ENCODE measurements around the gene PRKN.
"Not testable (repeated sequence)": the region's sequence is repeated elsewhere in the genome, so short reads cannot be mapped to it uniquely, and the experiment has no call there.

PRKN gene

GRCh38 chr6:161876231-161876630 lies 851.3 kb downstream of the PRKN start:
- H3K27ac ChIP-seq, result no peak overlapping the region
- TF ChIP-seq ZFX (IDR thresholded peaks at IDR 0.05), result no peak
- TF ChIP-seq, protein P1, sequence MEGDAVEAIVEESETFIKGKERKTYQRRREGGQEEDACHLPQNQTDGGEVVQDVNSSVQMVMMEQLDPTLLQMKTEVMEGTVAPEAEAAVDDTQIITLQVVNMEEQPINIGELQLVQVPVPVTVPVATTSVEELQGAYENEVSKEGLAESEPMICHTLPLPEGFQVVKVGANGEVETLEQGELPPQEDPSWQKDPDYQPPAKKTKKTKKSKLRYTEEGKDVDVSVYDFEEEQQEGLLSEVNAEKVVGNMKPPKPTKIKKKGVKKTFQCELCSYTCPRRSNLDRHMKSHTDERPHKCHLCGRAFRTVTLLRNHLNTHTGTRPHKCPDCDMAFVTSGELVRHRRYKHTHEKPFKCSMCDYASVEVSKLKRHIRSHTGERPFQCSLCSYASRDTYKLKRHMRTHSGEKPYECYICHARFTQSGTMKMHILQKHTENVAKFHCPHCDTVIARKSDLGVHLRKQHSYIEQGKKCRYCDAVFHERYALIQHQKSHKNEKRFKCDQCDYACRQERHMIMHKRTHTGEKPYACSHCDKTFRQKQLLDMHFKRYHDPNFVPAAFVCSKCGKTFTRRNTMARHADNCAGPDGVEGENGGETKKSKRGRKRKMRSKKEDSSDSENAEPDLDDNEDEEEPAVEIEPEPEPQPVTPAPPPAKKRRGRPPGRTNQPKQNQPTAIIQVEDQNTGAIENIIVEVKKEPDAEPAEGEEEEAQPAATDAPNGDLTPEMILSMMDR (conservative IDR thresholded peaks at IDR 0.05), result no peak

- TF ChIP-seq, protein P1 (conservative IDR thresholded peaks at IDR 0.05), result no peak
- TF ChIP-seq ZFX (IDR thresholded peaks at IDR 0.05), result no peak
- H3K27ac ChIP-seq, result no peak overlapping the region
Measured at GRCh38 chr6:161870236-161870901, 857.2 kb downstream of the PRKN start.

GRCh38 chr6:161869491-161869890 lies 858.1 kb downstream of the PRKN start:
- H3K27ac ChIP-seq, result no peak overlapping the region
- no peak for TF ChIP-seq ZFX (IDR thresholded peaks at IDR 0.05)
- TF ChIP-seq, protein P1 (conservative IDR thresholded peaks at IDR 0.05), result no peak

GRCh38 chr6:161866570-161866969 lies 861.0 kb downstream of the PRKN start:
- no peak for TF ChIP-seq ZFX (IDR thresholded peaks at IDR 0.05)
- TF ChIP-seq, protein P1 (conservative IDR thresholded peaks at IDR 0.05), result no peak
- no peak overlapping the region for H3K27ac ChIP-seq

DNA sequence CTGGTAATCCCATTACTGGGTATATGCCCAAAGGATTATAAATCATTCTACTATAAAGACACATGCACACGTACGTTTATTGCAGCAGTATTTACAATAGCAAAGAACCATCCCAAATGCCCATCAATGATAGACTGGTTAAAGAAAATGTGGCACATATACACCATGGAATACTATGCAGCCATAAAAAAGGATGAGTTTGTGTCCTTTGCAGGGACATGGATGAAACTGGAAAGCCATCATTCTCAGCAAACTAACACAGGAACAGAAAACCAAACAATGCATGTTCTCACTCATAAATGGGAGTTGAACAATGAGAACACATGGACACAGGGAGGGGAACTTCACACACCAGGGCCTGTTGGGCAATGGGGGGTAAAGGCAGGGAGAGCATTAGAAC lies 866.5 kb downstream of the PRKN start:
- not testable (repeated sequence) for H3K27ac ChIP-seq

- H3K27ac ChIP-seq, result no peak overlapping the region
- TF ChIP-seq, protein P1 (conservative IDR thresholded peaks at IDR 0.05), result no peak
- TF ChIP-seq ZFX (IDR thresholded peaks at IDR 0.05), result no peak
Measured at GRCh38 chr6:161853657-161854056, 873.9 kb downstream of the PRKN start.

DNA sequence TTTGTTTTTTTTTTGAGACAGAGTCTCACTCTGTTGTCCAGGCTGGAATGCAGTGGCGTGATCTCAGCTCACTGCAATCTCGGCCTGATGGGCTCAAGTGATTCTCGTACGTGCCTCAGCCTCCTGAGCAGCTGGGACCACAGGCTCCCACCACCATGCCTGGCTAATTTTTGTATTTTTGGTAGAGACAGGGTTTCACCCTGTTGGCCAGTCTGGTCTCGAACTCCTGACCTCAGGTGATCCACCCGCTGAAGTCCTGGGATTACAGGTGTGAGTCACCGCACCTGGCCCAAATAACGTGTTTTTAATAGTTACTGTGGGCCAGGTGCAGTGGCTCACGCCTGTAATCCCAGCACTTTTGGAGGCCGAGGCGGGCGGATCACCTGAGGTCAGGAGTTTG lies 876.1 kb downstream of the PRKN start:
- not testable (repeated sequence) for H3K27ac ChIP-seq

DNA sequence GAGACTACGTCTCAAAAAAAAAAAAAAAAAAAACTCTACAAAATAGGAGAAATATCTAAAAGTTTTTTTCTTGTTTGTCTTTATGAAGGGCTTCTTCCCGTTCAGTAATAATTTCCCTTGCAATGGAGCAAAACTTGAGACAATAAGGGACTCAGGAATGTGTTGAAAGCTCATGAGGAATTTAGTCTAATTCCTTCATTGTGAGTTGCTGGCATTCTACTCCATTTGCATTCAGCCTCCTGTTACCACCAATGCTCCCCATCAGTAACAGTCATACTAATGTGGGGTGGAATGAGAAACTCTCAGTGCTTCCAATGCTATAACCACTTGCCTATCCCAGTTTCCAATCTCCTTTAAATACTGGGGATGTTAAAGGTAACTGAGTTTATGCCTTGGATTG lies 877.0 kb downstream of the PRKN start:
- TF ChIP-seq, protein P1 (conservative IDR thresholded peaks at IDR 0.05), result no peak
- no peak for TF ChIP-seq ZFX (IDR thresholded peaks at IDR 0.05)
- H3K27ac ChIP-seq, result no peak overlapping the region

Data from C4-2B (cell line).